Hematopoietic multipotent progenitor cell treated with erythropoietin and hydrocortisone succinate and interleukin-3 and kit ligand, for 15 days (in vitro differentiated cells): ENCODE measurements around the gene APOB.

Experiments
- DNase-seq: peaks from one replicate; pipeline ENCODE4 v3.0.0-alpha.2; 2015; ENCODE audit warnings: low spot score

The APOB gene

GRCh38 chr2:21043744-21044532 lies at the start of gene APOB:
Gene APOB, minus strand, starts transcription at chr2:21044073. Its CDS starts 128 bp downstream, at chr2:21043945.
- no peak for DNase-seq

GRCh38 chr2:21092308-21092869 lies 48.5 kb upstream of the APOB start:
- no peak for DNase-seq

GRCh38 chr2:21084401-21084800 lies 40.5 kb upstream of the APOB start:
- DNase-seq = no peak

GRCh38 chr2:21083482-21083881 lies 39.6 kb upstream of the APOB start:
- DNase-seq = no peak

GRCh38 chr2:21078296-21078695 lies 34.4 kb upstream of the APOB start:
- DNase-seq = no peak

GRCh38 chr2:21072477-21073242 lies 28.8 kb upstream of the APOB start:
- DNase-seq = no peak

GRCh38 chr2:21070341-21071257 lies 26.7 kb upstream of the APOB start:
- no peak for DNase-seq

- DNase-seq = no peak
These were observed 26.0 kb upstream of the APOB start for GRCh38 chr2:21069746-21070340.

GRCh38 chr2:21067859-21068537 lies 24.1 kb upstream of the APOB start:
- no peak for DNase-seq

GRCh38 chr2:21067125-21067524 lies 23.3 kb upstream of the APOB start:
- no peak for DNase-seq

GRCh38 chr2:21059885-21060610 lies 16.2 kb upstream of the APOB start:
- DNase-seq = no peak

GRCh38 chr2:21057097-21057496 lies 13.2 kb upstream of the APOB start:
- no peak for DNase-seq

- DNase-seq = no peak
These were observed 12.3 kb upstream of the APOB start for GRCh38 chr2:21055879-21056790.

GRCh38 chr2:21055451-21055850 lies 11.6 kb upstream of the APOB start:
- no peak for DNase-seq

- no peak for DNase-seq
These were observed 10.1 kb upstream of the APOB start for GRCh38 chr2:21054011-21054410.

GRCh38 chr2:21052044-21052443 lies 8.2 kb upstream of the APOB start:
- DNase-seq = no peak

- DNase-seq = no peak
These were observed 6.3 kb upstream of the APOB start for GRCh38 chr2:21050164-21050563.

GRCh38 chr2:21047141-21048009 lies 3.5 kb upstream of the APOB start:
- no peak for DNase-seq
